Kidney (tissue), 14 donors: ENCODE data around the gene CNTN4. TPM values are rescaled to one million over a fixed set of nuclear protein-coding genes. Genes with fewer than 3 reads are reported as not detected.

Experiments used
- DNase-seq, 5 donors: peaks; one replicate each; pipeline ENCODE4 v3.0.0-alpha.2; 2013 to 2020
- FAIRE-seq: peaks from 2 replicates; lab custom pipeline; 2012; peaks lifted over from hg19 to GRCh38; lab: Jason Lieb, UNC
- H3K27ac ChIP-seq, 2 donors: one replicate each; pipeline ENCODE4 v1.7.0; 2013; ENCODE audit warnings: low read depth in 2 of 2, low read length in 2 of 2, inconsistent platforms in 1 of 2
- H3K27me3 ChIP-seq: one replicate; pipeline ENCODE4 v1.7.1; 2013; ENCODE audit warnings: low read length, inconsistent platforms; ENCODE audit not compliant: control insufficient read depth, insufficient read depth
- H3K36me3 ChIP-seq, 3 donors: one replicate each; pipeline versions ENCODE4 v1.7.0 to v1.7.1; 2013; ENCODE audit warnings: low read length in 3 of 3, control low read depth in 1 of 3, inconsistent platforms in 1 of 3; ENCODE audit not compliant: insufficient read depth in 3 of 3, control insufficient read depth in 2 of 3
- H3K4me1 ChIP-seq, 3 donors: one replicate each; pipeline versions ENCODE4 v1.7.0 to v1.7.1; 2013; ENCODE audit warnings: low read length in 3 of 3, inconsistent platforms in 1 of 3, low read depth in 1 of 3; ENCODE audit not compliant: control insufficient read depth in 2 of 3, insufficient read depth in 2 of 3
- H3K4me3 ChIP-seq, 3 donors: one replicate each; pipeline versions ENCODE4 v1.7.0 to v1.8.1; 2013; ENCODE audit warnings: low read length in 3 of 3, control low read depth in 1 of 3, inconsistent platforms in 1 of 3
- H3K9ac ChIP-seq, 3 donors: one replicate each; pipeline versions ENCODE4 v1.7.0 to v1.7.1; 2013; ENCODE audit warnings: low read length in 3 of 3, control low read depth in 1 of 3, inconsistent platforms in 1 of 3
- H3K9me3 ChIP-seq, 3 donors: one replicate each; pipeline versions ENCODE4 v1.7.0 to v1.7.1; 2013; ENCODE audit warnings: low read length in 3 of 3, control low read depth in 1 of 3, inconsistent platforms in 1 of 3; ENCODE audit not compliant: control insufficient read depth in 2 of 3, insufficient read depth in 1 of 3
- CTCF ChIP-seq: IDR thresholded peaks from 3 replicates; pipeline ENCODE4 v1.5.1; 2012; ENCODE audit warnings: mild to moderate bottlenecking, moderate library complexity, borderline replicate concordance; ENCODE audit not compliant: insufficient read depth; ENCODE audit errors: extremely low read depth
- intact Hi-C: fragments of 100-400 bp; cut with DNase I; formaldehyde crosslinking; loops from one replicate; pipeline ENCODE4 v1.11.1; 2022
- polyA plus RNA-seq: library from polyadenylated mRNA; stranded (reverse); fragments of 350-450 nt; fragmentation: Illumina TruSeq; extraction: RNeasy Lipid Tissue Mini Kit (QIAGEN cat#74804); gene quantifications from one replicate; pipeline ENCODE4 v1.2.3, GENCODE V29; 2014; ENCODE audit warnings: low read depth, low replicate concordance; ENCODE audit not compliant: insufficient read depth
- total RNA-seq: library from RNA; stranded (reverse); fragmentation: NEBNext Ultra II Directional; extraction: Animal tissue kit (Norgen Biotek cat#: 25700); gene quantifications from one replicate; pipeline ENCODE4 v1.2.1, GENCODE V29; 2021
- donor health status: control.
- donor health status: control.
- donor health status: control.
- donor health status: control.
- donor health status: control.
- donor health status: DM: yes; HTN: yes; CAD: no.
- donor health status: Normal renal cell carcinoma (clear cell type).

Gene CNTN4
- total and polyA plus RNA-seq, 2 donors from 2014 or later = 2.2 to 13.4 TPM

- TF ChIP-seq CTCF = no peak
- no peaks in the 10 kb centered on the region for H3K36me3 ChIP-seq
- H3K27ac ChIP-seq = no peak overlapping the region
- H3K27me3 ChIP-seq = no peaks in the 10 kb centered on the region
- H3K9me3 ChIP-seq = no peaks in the 10 kb centered on the region
- no peak overlapping the region for H3K9ac ChIP-seq
- intact Hi-C loops = no loop called here
- FAIRE-seq = no peak
- peak in 1 of 5 donors; percentile 7 for DNase-seq
- no peak overlapping the region for H3K4me3 ChIP-seq
- no peaks in the 10 kb centered on the region for H3K4me1 ChIP-seq
These were observed 324.5 kb downstream of the CNTN4 start for GRCh38 chr3:2423143-2423542.

GRCh38 chr3:2441558-2441957 is 342.9 kb downstream of the CNTN4 start:
- Histone ChIP-seq H3K27me3 (no peaks in the 10 kb centered on the region), H3K9ac (no peak overlapping the region), H3K4me1 (no peaks in the 10 kb centered on the region), H3K9me3 (no peaks in the 10 kb centered on the region), H3K36me3 (no peaks in the 10 kb centered on the region), H3K27ac (no peak overlapping the region), H3K4me3 (no peak overlapping the region)
- no peak for TF ChIP-seq CTCF
- DNase-seq (no peak), FAIRE-seq (no peak)
- intact Hi-C loops = no loop called here

GRCh38 chr3:2446146-2446545 is 347.5 kb downstream of the CNTN4 start:
- no peaks in the 10 kb centered on the region for H3K4me1 ChIP-seq
- intact Hi-C loops = no loop called here
- FAIRE-seq (no peak), DNase-seq (no peak)
- no peaks in the 10 kb centered on the region for H3K27me3 ChIP-seq
- no peak overlapping the region for H3K4me3 ChIP-seq
- no peak overlapping the region for H3K27ac ChIP-seq
- no peaks in the 10 kb centered on the region for H3K9me3 ChIP-seq
- no peak for TF ChIP-seq CTCF
- H3K36me3 ChIP-seq = no peaks in the 10 kb centered on the region
- H3K9ac ChIP-seq = no peak overlapping the region

- Histone ChIP-seq H3K9me3 (no peaks in the 10 kb centered on the region), H3K4me1 (no peaks in the 10 kb centered on the region), H3K4me3 (no peak overlapping the region), H3K27me3 (no peaks in the 10 kb centered on the region), H3K27ac (no peak overlapping the region), H3K36me3 (no peaks in the 10 kb centered on the region), H3K9ac (no peak overlapping the region)
- peak in 2 of 5 donors; percentile 4 to 13 for DNase-seq
- TF ChIP-seq CTCF = no peak
- intact Hi-C loops = no loop called here
- FAIRE-seq = no peak
These were observed 353.6 kb downstream of the CNTN4 start for GRCh38 chr3:2452249-2452648.
